Measurements from ENCODE around the gene MLLT6.

MLLT6 gene

DNA sequence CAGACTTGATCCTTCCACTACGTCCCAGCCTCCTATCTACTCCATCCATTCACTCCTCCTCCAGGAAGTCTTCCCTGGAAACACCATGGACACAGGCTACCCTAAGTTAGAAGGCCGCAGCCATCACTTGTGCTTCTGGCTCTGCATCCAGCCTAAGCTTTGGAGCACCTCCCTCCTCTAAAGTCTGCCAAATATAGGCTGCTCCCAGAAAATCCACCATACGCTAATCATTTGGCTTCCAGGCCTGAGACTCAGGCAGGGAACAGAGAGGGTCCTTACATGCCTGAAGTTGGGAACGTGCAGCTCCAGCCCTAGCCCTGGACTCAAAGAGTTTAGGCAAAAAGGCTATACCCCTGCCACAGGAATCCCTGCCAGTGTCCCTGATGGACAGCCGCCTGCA is 36.4 kb downstream of the MLLT6 start:
- DNase-seq (ENCODE audit: low read depth in 1 of 2, low spot score in 1 of 2), result no peak

- no peak for DNase-seq (ENCODE audit: low read depth in 1 of 2, low spot score in 1 of 2)
Observed at GRCh38 chr17:38741921-38742410, 36.9 kb downstream of the MLLT6 start.

DNA sequence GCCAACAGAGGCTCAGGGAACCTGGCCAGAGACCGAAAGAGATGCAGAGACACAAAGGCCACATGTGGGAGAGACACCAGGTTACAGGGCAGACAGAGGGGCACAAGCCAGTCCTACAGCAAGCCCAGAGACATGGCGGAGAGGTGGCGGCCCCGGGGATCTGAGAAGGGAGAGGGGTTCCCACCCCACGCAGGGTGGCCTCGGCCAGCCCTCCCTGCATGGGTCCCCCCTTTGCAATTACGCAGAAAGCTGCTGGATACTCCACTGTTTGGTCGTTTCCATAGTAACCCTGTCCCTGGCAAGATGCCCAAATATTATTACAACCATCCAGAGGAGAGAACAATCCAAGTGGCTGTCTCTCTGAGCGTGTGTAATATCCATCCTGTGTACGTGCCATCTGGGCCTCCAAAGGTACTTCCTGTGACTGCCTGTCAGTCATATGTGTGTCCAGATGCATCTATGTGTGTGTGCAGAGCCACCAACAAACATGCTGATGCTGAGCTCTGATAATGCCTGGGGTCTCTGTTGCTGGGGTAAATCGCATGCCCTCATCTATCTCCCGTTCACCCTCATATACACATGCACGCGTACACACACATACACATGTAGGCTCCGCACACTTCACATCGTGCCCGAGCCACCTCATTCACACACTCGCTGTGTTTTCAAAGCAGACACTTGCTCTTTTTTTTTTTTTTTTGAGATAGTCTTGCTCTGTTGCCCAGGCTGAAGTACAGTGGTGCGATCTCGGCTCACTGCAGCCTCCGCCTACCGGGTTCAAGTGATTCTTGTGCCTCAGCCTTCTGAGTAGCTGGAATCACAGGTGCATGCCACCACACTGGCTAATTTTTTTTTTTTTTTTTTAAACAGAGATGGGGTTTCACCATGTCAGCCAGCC is 37.6 kb downstream of the MLLT6 start:
- no peak for DNase-seq (ENCODE audit: low read depth in 1 of 2, low spot score in 1 of 2)

- DNase-seq (ENCODE audit: low read depth in 1 of 2, low spot score in 1 of 2), result no peak
Observed at GRCh38 chr17:38743556-38744171, 38.6 kb downstream of the MLLT6 start.

GRCh38 chr17:38745545-38745944 is 40.5 kb downstream of the MLLT6 start:
- no peak for DNase-seq (ENCODE audit: low read depth in 1 of 2, low spot score in 1 of 2)

DNA sequence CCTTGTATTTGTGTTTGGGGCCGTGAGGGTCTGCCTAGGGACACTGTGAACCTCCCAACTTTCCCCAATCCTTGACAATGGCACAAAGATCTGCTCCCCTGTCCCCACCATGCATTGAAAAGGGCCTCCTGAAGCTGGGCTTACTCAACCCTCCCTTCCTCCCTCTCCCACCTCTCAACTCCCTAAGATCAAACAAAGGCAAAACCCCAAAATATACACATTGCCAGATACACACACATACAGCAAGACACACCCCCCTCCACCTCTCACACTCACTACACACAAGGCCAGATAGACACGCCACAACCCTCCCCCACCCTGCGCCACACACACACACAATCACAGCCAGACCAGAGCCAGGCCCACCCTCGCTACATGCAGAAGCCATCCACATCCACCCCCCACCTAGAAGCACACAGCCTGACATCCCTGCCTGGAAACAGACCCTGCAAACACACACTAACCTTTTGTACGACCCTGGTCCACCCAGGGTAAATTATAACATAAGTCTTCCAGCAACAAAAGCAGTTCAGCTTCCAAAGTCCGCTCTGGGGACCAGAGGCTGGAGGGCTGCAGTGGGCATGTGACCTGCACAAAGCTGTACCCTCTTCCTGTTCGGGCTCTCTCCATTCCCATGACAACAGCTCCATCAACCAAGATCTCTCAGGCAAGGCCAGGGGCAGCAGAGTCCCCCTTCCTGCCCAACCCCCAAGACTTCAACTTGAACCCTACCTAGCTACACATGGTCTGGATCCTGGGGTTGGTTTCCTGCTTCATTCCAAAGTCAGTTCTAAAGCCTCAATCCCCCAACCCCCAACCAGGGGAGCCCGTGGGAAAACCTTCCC is 41.2 kb downstream of the MLLT6 start:
- DNase-seq (ENCODE audit: low read depth in 1 of 2, low spot score in 1 of 2), result no peak

DNA sequence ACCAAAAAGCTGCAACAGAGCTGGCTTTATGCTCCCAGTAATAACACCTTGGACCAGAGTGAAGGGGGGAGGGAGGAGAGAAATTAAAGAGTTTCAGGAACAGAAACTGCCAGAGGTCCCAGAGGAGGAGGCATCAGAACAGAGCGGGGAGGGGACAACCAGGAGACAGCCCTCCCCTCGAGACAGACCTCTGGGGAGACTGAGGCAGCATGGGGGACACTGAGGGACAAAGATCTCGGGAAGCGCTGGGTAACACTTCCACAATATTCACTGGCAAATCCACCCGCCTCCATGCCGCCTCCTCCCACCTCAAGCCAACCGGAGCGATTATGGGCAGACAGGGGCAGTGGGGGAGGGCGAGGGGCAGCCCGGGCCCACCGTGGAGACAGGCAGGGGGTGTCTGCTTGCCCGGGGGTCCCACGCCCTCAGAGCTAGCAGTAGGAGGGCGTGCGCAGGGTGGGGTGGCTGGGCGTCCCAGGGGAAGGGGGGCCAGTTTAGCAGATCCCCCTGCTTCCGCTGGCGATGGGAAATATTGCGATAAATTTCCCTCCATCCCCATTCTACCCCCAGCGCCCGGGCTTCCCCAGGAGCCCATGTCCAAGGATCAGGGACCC is 41.9 kb downstream of the MLLT6 start:
- no peak for DNase-seq (ENCODE audit: low read depth in 1 of 2, low spot score in 1 of 2)

DNA sequence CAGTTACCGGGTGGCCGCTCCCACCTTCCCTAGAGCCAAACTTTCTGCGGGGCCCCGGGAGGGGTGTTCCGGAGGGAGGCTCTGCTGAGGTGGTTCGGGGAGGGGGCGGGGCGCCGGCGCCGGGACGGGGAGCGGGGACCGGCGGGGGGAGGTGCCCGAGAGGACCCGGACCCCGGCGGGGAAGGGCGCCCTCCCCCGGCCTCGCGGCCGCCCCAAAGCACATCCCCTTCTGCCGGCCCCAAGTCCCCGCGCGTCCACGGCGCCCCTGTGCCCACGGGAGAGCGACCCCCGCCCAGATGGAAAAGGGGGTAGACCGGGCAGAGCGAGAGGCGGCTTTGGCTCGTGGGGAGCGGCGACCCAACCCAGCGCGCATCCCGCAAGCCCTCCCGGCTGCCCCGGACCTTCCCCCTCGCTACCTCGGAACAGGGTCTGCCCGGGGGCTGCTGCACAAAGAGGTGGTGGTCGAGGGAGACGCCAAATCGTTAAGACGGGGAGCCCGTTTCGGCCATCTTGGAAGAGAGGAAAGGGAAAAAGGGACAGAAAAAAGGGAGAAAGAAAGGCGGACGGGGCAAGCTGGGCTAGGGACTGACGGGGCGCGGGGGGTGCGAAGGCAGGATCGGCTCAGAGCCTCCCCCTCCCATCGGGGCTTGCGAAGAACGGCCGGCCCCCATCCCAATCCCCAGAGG is 42.5 kb downstream of the MLLT6 start:
- no peak for DNase-seq (ENCODE audit: low read depth in 1 of 2, low spot score in 1 of 2)

- DNase-seq (ENCODE audit: low read depth in 1 of 2, low spot score in 1 of 2), result no peak
Observed at GRCh38 chr17:38748149-38748891, 43.2 kb downstream of the MLLT6 start, which contains the start of gene PCGF2. Gene PCGF2 (minus strand): TSS chr17:38748336. CDS start chr17:38740402, 7,934 bp downstream.

- no peak for DNase-seq (ENCODE audit: low read depth in 1 of 2, low spot score in 1 of 2)
Observed at GRCh38 chr17:38748892-38749222, 43.8 kb downstream of the MLLT6 start.

- DNase-seq (ENCODE audit: low read depth in 1 of 2, low spot score in 1 of 2), result no peak
Observed at GRCh38 chr17:38749223-38750043, 44.4 kb downstream of the MLLT6 start.

DNA sequence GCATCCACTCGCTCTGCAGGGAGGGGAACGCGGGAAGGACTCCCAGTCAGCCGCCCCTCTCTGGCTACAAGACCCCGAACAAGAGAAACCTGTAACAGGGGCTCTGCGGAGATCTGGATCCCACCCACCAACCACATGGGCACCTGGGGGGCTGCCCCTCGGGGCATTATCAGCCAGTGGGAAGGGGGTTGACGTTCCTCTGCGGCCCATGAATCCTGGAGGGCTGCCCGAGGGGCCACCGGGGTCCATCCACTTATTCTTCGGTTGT is 44.9 kb downstream of the MLLT6 start:
- DNase-seq (ENCODE audit: low read depth in 1 of 2, low spot score in 1 of 2), result no peak

- no peak for DNase-seq (ENCODE audit: low read depth in 1 of 2, low spot score in 1 of 2)
Observed at GRCh38 chr17:38750312-38751121, 45.4 kb downstream of the MLLT6 start.

GRCh38 chr17:38751144-38751807 is 46.2 kb downstream of the MLLT6 start:
- DNase-seq (ENCODE audit: low read depth in 1 of 2, low spot score in 1 of 2), result no peak

DNA sequence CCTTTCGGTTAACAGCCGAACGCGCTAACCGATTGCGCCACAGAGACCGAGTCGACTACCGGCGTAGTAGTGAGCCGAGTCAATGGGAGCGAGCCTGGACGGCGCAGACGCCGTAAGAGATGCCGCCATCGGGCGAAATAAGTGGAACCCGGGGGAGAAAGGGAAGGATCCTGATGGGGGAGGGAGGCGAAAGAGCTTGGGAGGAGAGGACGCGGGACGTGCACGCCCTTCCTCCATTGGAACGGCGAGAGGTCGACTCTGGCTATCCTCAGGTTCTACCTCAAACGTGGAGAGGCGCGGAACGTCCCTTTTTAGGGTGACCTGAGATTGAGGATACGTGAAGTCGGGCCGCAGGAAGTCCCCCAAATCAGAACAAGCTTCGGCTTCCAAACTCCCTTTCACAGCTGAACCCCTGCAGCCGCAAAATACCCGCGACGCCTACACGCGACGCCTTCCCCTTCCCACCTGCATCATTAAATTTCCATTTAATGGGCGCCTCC is 46.8 kb downstream of the MLLT6 start:
- peak; percentile 68 to 85 for DNase-seq (ENCODE audit: low read depth in 1 of 2, low spot score in 1 of 2)

DNA sequence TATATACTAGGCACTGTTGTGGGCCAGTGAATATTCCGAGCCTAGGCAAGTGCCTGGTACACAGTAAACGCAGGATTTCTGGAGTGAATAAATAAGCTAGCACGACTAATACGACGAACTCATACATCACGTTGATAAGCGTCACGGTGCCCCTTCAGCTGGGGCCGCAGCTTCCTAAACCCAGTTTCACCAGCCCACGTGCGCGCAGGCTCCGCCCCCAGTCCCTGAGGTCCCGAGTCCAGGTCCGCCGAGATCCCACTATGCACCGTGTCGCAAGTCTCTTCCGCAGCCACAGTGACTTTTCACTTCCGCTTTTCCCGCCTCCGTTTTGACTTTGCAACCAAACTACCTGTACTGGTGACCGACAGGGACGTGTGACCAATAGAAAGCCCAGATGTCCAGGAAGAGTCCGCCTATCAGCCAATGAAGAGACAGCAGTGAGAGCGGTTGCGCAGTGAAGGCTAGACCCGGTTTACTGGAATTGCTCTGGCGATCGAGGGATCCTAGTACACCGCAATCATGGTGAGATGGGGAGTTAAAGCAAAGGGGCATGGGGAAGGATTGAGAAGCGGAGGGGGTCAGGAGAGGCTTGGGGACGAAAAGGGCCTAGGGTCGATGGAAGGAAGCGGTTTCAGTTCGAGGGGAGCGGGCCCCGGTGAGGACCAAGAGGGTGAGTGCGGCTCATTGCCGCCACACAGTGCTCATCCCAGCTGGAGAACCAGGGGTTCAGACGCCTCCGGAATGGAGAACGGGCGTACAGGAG is 47.4 kb downstream of the MLLT6 start, which contains the start of gene PSMB3:
PSMB3 (plus strand) TSS at position 434 of the 763 bp plus-strand sequence; CDS start at position 520, 86 bp downstream.
- DNase-seq (ENCODE audit: low read depth in 1 of 2, low spot score in 1 of 2), result peak; percentile 87 to 92

- DNase-seq (ENCODE audit: low read depth in 1 of 2, low spot score in 1 of 2), result no peak
Observed at GRCh38 chr17:38753071-38753506, 48.0 kb downstream of the MLLT6 start.
